ENCODE results near the gene PPP2CA. TPM values are rescaled to one million over a fixed set of nuclear protein-coding genes. Genes with fewer than 3 reads are reported as not detected.
A peak's percentile ranks its signal among the peaks of the same experiment; 100 is the strongest.

Gene PPP2CA
- total and polyA plus RNA-seq, 9 of the 15 experiments (the other 6 are each of a cell fraction or from before 2014, with no cell fraction given): 23.0 to 257 (median 109) TPM

- TF ChIP-seq RERE (CRISPR knock-in tag; IDR thresholded peaks at IDR 0.05; ENCODE audit: borderline replicate concordance) (no peak), ZNF511 (CRISPR knock-in tag; IDR thresholded peaks at IDR 0.05) (no peak; the same call in 1 of the 2 replicates), TARDBP (IDR thresholded peaks at IDR 0.05) (no peak), EP300 (IDR thresholded peaks at IDR 0.05; ENCODE audit: low read length) (no peak), ZFX (CRISPR knock-in tag; IDR thresholded peaks at IDR 0.05) (peak; percentile 90), TBL1XR1 (IDR thresholded peaks at IDR 0.05; ENCODE audit: low read length in 2 of 2) (0 out of 4 replicates have a peak, but pooled peaks of 1 of the 2 experiments have one; percentile 1), FOSL1 (tag; conservative IDR thresholded peaks at IDR 0.05) (peak; percentile 30; the same call in 1 of the 2 replicates), MAFF (IDR thresholded peaks at IDR 0.05; ENCODE audit: low read length) (peak; percentile 5; the same call in 1 of the 2 replicates), HMBOX1 (IDR thresholded peaks at IDR 0.05) (no peak), SIN3A (IDR thresholded peaks at IDR 0.05; ENCODE audit: borderline replicate concordance in 2 of 2, control insufficient read depth in 1 of 2, low read depth in 2 of 2, low read length in 2 of 2) (peak in 1 of 2 experiments; percentile 22; a peak in 1 of 4 replicates), SAFB (IDR thresholded peaks at IDR 0.05; ENCODE audit: borderline replicate concordance, low read depth, low read length) (no peak), MTA3 (IDR thresholded peaks at IDR 0.05; ENCODE audit: borderline replicate concordance) (peak; percentile 45; the same call in 1 of the 2 replicates), STAG1 (CRISPR knock-in tag; IDR thresholded peaks at IDR 0.05; ENCODE audit: borderline replicate concordance) (peak; percentile 26; the same call in 1 of the 2 replicates), THAP7 (CRISPR knock-in tag; IDR thresholded peaks at IDR 0.05) (no peak), MXD1 (CRISPR knock-in tag; IDR thresholded peaks at IDR 0.05; ENCODE audit: borderline replicate concordance, poor library complexity, severe bottlenecking) (no peak)
These were observed 739 bp downstream of the PPP2CA start (continued) for GRCh38 chr5:134224888-134225779.

All from K562 (cell line).